ENCODE data around the gene LGALS16.
"Not testable (repeated sequence)": the region's sequence is repeated elsewhere in the genome, so short reads cannot be mapped to it uniquely, and the experiment has no call there.

The LGALS16 gene

DNA sequence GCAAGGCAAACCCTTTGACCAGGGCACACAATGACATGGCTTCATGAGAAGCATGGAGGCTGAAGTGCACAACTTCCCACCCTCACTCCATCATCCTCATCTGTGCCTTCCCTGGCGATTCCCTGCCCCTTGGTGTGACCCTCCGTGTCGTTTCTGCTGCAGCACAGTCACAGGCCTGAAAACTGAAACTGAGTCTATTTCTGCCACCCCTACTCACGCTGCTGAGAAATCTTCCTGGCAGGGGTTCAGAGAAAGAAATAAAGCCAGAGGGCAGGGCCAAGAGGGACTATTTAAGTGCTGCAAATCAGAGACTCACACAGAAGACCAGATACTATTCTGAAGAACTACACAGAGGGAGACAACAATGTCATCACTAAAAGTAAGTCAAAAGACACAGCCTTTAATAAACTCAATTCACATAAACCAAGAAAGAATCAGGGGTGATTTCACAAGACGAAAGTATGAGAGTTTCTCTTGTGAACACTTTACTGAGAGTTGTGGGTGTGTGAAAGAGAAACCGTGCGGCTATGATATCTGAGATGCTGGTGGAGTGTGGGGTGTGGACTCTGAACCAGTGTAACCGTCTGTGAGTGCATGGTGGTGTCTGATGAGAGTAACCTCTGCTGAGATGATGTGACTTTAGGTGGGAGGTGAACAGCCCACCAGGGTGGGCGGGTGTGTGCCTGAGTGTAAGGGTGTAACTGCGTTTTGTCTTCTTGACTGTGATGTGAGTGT lies 23.5 kb downstream of the LGALS16 start:
- DNase-seq, result no peak

GRCh38 chr19:39679791-39680168 lies 24.1 kb downstream of the LGALS16 start:
- no peak for DNase-seq

DNA sequence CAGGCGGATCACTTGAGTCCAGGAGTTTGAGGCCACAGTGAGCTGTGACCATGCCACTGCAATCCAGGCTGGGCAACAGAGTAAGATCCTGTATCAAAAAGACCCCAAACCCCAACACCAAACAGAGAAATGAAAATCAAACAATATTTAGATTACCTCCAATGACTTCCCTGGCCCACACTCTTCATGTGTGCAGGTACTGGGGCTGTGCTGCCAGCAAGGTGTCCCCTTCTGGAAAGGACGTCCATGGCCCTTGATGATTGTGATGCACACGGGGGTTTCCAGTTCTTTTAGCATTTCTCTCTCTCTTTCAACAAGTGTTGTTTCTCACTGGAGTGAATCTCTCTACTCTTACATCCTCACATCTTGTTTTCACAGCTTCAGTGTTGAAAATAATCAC lies 24.9 kb downstream of the LGALS16 start:
- no peak for DNase-seq

DNA sequence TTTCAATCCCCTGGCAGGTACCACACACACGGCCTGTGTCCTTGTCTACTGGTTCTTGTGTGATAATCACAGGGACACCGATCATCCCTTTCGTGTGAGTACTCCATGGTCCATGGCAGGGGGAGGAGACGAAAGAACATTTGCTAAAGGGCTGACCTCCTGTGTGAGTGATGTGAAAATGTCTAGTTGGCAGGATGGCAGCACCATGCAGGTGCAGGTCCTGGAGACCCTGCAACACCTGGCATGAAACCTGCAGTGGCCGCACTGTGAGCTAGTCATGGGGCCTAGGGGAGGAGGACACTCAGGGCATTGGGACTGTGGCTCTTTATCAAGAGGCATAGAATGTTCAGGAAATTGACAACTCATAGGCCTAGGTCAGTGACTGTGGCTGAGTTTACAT lies 25.7 kb downstream of the LGALS16 start:
- DNase-seq, result no peak

GRCh38 chr19:39684267-39684666 lies 28.6 kb downstream of the LGALS16 start:
- no peak for DNase-seq

- DNase-seq, result no peak
Measured at GRCh38 chr19:39686739-39687138, 31.0 kb downstream of the LGALS16 start.

- DNase-seq, result not testable (repeated sequence)
Measured at GRCh38 chr19:39688637-39689036, 32.9 kb downstream of the LGALS16 start.

- DNase-seq, result no peak
Measured at GRCh38 chr19:39692166-39692565, 36.5 kb downstream of the LGALS16 start.

DNA sequence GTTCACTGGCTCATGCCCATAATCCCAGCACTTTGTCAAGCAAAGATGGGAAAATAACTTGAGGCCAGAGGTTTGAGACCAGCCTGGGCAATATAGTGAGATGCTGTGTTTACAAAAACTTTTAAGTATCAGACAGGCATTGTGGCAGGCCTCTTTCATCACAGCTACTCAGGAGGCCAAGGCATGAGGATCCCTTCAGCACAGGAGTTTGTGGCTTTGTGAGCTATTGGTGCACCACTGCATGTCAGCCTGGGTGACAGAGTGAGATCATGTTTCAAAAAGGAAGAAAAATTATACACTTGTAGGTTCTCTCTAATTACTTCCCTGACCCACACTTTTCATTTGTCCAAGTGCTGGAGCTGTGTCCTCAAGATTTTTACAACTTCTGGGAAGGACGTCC lies 37.1 kb downstream of the LGALS16 start:
- DNase-seq, result no peak

- no peak for DNase-seq
Measured at GRCh38 chr19:39695759-39696158, 40.0 kb downstream of the LGALS16 start.

GRCh38 chr19:39696387-39696786 lies 40.7 kb downstream of the LGALS16 start:
- no peak for DNase-seq

GRCh38 chr19:39698535-39698934 lies 42.8 kb downstream of the LGALS16 start:
- DNase-seq, result no peak

GRCh38 chr19:39701291-39701690 lies 45.6 kb downstream of the LGALS16 start:
- DNase-seq, result no peak

DNA sequence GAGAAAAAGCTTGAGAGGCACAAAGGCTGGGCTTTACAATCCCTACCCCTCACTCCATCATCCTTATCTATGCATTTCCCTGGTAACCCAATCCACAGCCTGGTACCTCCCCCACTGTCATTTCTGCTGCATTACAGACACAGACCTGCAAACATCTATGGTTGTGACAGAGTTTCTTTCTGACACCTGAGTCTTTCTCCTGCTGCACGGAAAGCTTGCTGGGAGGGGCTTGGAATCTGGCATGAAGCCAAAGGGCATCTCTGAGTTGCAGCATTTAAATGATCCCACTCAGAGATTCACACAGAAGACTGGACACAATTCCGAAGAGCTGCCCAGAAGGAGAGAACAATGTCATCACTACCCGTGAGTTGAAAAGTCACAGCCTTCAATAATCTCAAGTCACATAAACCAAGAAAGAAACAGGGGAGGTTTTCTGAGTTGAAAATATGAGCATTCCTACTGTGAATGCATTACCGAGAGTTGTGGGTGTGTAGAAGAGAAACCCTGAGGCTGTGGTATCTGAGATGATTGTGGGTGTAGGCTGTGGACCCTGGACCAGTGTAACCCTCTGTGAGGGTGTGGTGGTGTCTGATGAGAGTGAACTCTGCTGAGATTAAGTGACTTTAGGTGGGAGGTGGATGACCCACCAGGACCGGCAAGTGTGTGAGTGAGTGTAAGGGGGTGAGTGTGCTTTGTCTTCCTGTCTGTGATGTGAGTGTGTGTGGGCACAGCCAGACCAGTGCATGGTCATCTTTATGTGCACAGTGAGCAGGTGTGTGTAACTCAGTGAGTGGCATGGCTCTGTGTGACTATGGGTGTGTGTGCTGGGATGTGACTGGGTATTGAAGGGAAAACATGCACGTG lies 48.7 kb downstream of the LGALS16 start, which contains the start of gene LGALS14:
TSS of gene LGALS14 (plus strand) at position 301 of the 864 bp plus-strand sequence. CDS start at position 349, 48 bp downstream.
- DNase-seq, result no peak

GRCh38 chr19:39705578-39706188 lies 50.0 kb downstream of the LGALS16 start:
- DNase-seq, result no peak

DNA sequence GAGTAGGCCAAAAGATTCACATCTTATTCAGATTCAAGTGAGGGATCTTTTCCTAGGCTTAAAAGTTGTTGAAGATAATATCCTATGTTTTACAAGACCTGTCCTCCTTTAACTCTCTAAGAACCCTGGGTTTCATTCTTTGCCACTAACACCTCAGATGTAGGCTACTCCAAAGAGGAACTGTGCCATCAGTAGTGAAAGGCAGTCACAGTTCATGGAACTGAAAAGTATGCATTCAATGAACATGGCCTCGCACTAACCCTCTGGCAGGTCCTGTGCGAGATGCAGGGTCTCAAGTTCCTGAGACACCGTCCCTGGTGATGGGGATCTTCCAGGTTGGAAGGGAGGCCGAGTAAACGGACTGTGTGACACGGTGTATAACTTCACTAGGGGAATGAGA lies 52.9 kb downstream of the LGALS16 start:
- no peak for DNase-seq

- no peak for DNase-seq
Measured at GRCh38 chr19:39709026-39709872, 53.5 kb downstream of the LGALS16 start.
